Panc1 (cell line): ENCODE data around the gene BCR. TPM values are rescaled to one million over a fixed set of nuclear protein-coding genes. Genes with fewer than 3 reads are reported as not detected.

Source experiments
- ATAC-seq: fragments of 200-7000 bp; cut with Tn5 transposase; 2 replicates; pipeline ENCODE4 v1.9.1; 2020; ENCODE audit warnings: mild to moderate bottlenecking, moderate library complexity
- BruUV-seq: library from RNA; stranded (reverse); fragments of 400-500 nt; replicated peaks from 2 replicates; lab custom pipeline; 2021; lab: Mats Ljungman, UMichigan
- CTCF ChIA-PET: fragments of 300-600 bp; sonication (Branson Sonifier 250); formaldehyde crosslinking; loops from one replicate; lab custom pipeline; 2022; ENCODE audit warnings: antibody characterized with exemption; lab: Charles Lee
- POLR2A ChIA-PET: fragments of 300-600 bp; sonication (Branson Sonifier 250); formaldehyde crosslinking; loops from one replicate; lab custom pipeline; 2022; ENCODE audit warnings: antibody characterized with exemption; lab: Charles Lee
- DNase-seq: peaks from one replicate; pipeline ENCODE4 v3.0.0-alpha.2; 2010; ENCODE audit warnings: low read depth, low spot score
- H3K27ac ChIP-seq: 2 replicates; pipeline ENCODE4 v1.5.1; 2011; ENCODE audit warnings: mild to moderate bottlenecking, low read length, inconsistent platforms
- H3K27me3 ChIP-seq: fragments of 200-500 bp; sonication (Bioruptor generic); 2 replicates; pipeline ENCODE4 v1.6.0; 2014; ENCODE audit warnings: low read length, inconsistent platforms; ENCODE audit not compliant: control insufficient read depth, insufficient read depth
- H3K36me3 ChIP-seq: fragments of 200-500 bp; sonication (Bioruptor generic); 2 replicates; pipeline ENCODE4 v1.5.1; 2014; ENCODE audit warnings: inconsistent platforms, mild to moderate bottlenecking, low read length, moderate library complexity; ENCODE audit not compliant: control insufficient read depth, insufficient read depth
- H3K4me1 ChIP-seq: 2 replicates; pipeline ENCODE4 v1.5.1; 2011; ENCODE audit warnings: inconsistent platforms, mild to moderate bottlenecking, low read length, moderate library complexity; ENCODE audit not compliant: control insufficient read depth, insufficient read depth
- H3K4me3 ChIP-seq, 2 experiments: 2 replicates each; pipeline ENCODE4 v1.5.1; 2011 to 2012; ENCODE audit warnings: low read depth in 2 of 2, low read length in 2 of 2, mild to moderate bottlenecking in 2 of 2, inconsistent platforms in 1 of 2, moderate library complexity in 1 of 2
- H3K9me3 ChIP-seq: fragments of 200-500 bp; sonication (Bioruptor generic); 2 replicates; pipeline ENCODE4 v1.5.1; 2014; ENCODE audit warnings: low read depth, mild to moderate bottlenecking, inconsistent platforms, low read length, moderate library complexity; ENCODE audit not compliant: control insufficient read depth, insufficient read depth
- CTCF ChIP-seq: fragments of 450-650 bp; IDR thresholded peaks from 2 replicates; pipeline ENCODE4 v1.5.1; 2017; ENCODE audit warnings: mild to moderate bottlenecking
- POLR2AphosphoS5 ChIP-seq: IDR thresholded peaks from 2 replicates; pipeline ENCODE4 v1.6.1; 2012; ENCODE audit warnings: mild to moderate bottlenecking, low read depth, low read length, moderate library complexity
- REST ChIP-seq, 2 experiments: IDR thresholded peaks; 2 replicates each; pipeline ENCODE4 v1.6.1; 2011 to 2012; ENCODE audit warnings: low read depth in 2 of 2, control low read depth in 1 of 2, low read length in 1 of 2, mild to moderate bottlenecking in 1 of 2, moderate library complexity in 1 of 2; ENCODE audit not compliant: insufficient read depth in 1 of 2
- SIN3A ChIP-seq: IDR thresholded peaks from 2 replicates; pipeline ENCODE4 v1.6.1; 2012; ENCODE audit warnings: low read depth, mild to moderate bottlenecking, low read length, moderate library complexity, borderline replicate concordance; ENCODE audit not compliant: insufficient read depth
- TCF7L2 ChIP-seq: IDR thresholded peaks from 2 replicates; pipeline ENCODE4 v1.6.1; 2011; ENCODE audit warnings: mild to moderate bottlenecking, low read depth, low read length, inconsistent platforms
- in situ Hi-C: cut with HindIII; loops from 2 replicates; pipeline ENCODE4 v1.10.0; 2016; ENCODE audit warnings: low sequenced_read_pairs, low pct_unique_long_range_greater_than_20kb
- intact Hi-C: fragments of 100-400 bp; cut with micrococcal nuclease; formaldehyde crosslinking; loops from one replicate; pipeline ENCODE4 v1.10.0; 2022; ENCODE audit not compliant: unreplicated experiment
- total RNA-seq: library from RNA; stranded (reverse); gene quantifications from one replicate; pipeline ENCODE4 v1.2.1, GENCODE V29; 2021; ENCODE audit not compliant: unreplicated experiment

Gene BCR
- total RNA-seq, 1 experiment from 2014 or later: 32.1 TPM

GRCh38 chr22:23239429-23239828 is 59.1 kb downstream of the BCR start:
- in situ Hi-C loops: no loop called here
- ChIA-PET POLR2A (no interaction called here), CTCF (no interaction called here)
- DNase-seq (no peak), ATAC-seq (no peak)
- no peaks in the 10 kb centered on the region for H3K9me3 ChIP-seq
- intact Hi-C loops: no loop called here
- BruUV-seq: no TSS peak
- H3K4me1 ChIP-seq: no peaks in the 10 kb centered on the region; the same call in 1 of the 2 replicates
- H3K4me3 ChIP-seq: no peak overlapping the region
- H3K27me3 ChIP-seq: no peaks in the 10 kb centered on the region
- no peak for TF ChIP-seq SIN3A
- no peak for TF ChIP-seq CTCF
- TF ChIP-seq TCF7L2: no peak
- TF ChIP-seq REST (IDR thresholded peaks at IDR 0.05; ENCODE audit: insufficient read depth in 1 of 2, low read depth in 2 of 2, low read length in 1 of 2): no peak
- no peak for TF ChIP-seq POLR2AphosphoS5
- no peak overlapping the region for H3K27ac ChIP-seq
- no peaks in the 10 kb centered on the region for H3K36me3 ChIP-seq

GRCh38 chr22:23240639-23241389 is 60.5 kb downstream of the BCR start:
- H3K27me3 ChIP-seq: no peaks in the 10 kb centered on the region
- no peak for DNase-seq
- CTCF ChIA-PET: no interaction called here
- in situ Hi-C loops: no loop called here
- H3K27ac ChIP-seq: no peak overlapping the region
- POLR2A ChIA-PET: no interaction called here
- ATAC-seq: peak; percentile 71; the same call in 1 of the 2 replicates
- H3K36me3 ChIP-seq: no peaks in the 10 kb centered on the region
- no peak overlapping the region for H3K4me3 ChIP-seq
- intact Hi-C loops: loop anchor here (10.0 kb wide), 1 partner anchor 56 kb away; the partner anchor contains the start of gene BCR
- BruUV-seq: no TSS peak
- no peaks in the 10 kb centered on the region; the same call in 1 of the 2 replicates for H3K4me1 ChIP-seq
- TF ChIP-seq CTCF (no peak), REST (IDR thresholded peaks at IDR 0.05; ENCODE audit: insufficient read depth in 1 of 2, low read depth in 2 of 2, low read length in 1 of 2) (no peak), TCF7L2 (no peak), POLR2AphosphoS5 (no peak), SIN3A (no peak)
- H3K9me3 ChIP-seq: no peaks in the 10 kb centered on the region
